Cardiac fibroblast (primary cell): Measurements from ENCODE around the gene TTLL11.

Experiments
- DNase-seq, 2 donors: peaks; one replicate each; pipeline versions ENCODE4 v3.0.0 to v3.0.0-alpha.2; 2010; ENCODE audit warnings: low read depth in 2 of 2
- H3K4me3 ChIP-seq, 2 donors: replicated peaks in 1 of 2; 1 replicate in 1 of 2; 2 replicates in 1 of 2; pipeline ENCODE4 v1.5.1; 2011; ENCODE audit warnings: low read depth in 2 of 2, low read length in 2 of 2, mild to moderate bottlenecking in 2 of 2, moderate library complexity in 1 of 2
- TF ChIP-seq, protein P1 (sequence below): IDR thresholded peaks from one replicate; pipeline ENCODE4 v1.5.1; 2011; ENCODE audit warnings: low read depth, mild to moderate bottlenecking, low read length, inconsistent platforms

Gene TTLL11

GRCh38 chr9:121921444-121921843, 171.7 kb downstream of the TTLL11 start:
- TF ChIP-seq, protein P1, sequence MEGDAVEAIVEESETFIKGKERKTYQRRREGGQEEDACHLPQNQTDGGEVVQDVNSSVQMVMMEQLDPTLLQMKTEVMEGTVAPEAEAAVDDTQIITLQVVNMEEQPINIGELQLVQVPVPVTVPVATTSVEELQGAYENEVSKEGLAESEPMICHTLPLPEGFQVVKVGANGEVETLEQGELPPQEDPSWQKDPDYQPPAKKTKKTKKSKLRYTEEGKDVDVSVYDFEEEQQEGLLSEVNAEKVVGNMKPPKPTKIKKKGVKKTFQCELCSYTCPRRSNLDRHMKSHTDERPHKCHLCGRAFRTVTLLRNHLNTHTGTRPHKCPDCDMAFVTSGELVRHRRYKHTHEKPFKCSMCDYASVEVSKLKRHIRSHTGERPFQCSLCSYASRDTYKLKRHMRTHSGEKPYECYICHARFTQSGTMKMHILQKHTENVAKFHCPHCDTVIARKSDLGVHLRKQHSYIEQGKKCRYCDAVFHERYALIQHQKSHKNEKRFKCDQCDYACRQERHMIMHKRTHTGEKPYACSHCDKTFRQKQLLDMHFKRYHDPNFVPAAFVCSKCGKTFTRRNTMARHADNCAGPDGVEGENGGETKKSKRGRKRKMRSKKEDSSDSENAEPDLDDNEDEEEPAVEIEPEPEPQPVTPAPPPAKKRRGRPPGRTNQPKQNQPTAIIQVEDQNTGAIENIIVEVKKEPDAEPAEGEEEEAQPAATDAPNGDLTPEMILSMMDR: no peak
- no peak for DNase-seq

GRCh38 chr9:121917375-121918335, 175.5 kb downstream of the TTLL11 start:
- TF ChIP-seq, protein P1: no peak
- H3K4me3 ChIP-seq: no peak overlapping the region
- no peak for DNase-seq

More at GRCh38 chr9:121921444-121921843, 171.7 kb downstream of the TTLL11 start:
- no peak overlapping the region for H3K4me3 ChIP-seq

GRCh38 chr9:121915304-121915625, 177.8 kb downstream of the TTLL11 start:
- DNase-seq: no peak
- H3K4me3 ChIP-seq: no peak overlapping the region
- TF ChIP-seq, protein P1: no peak

DNA sequence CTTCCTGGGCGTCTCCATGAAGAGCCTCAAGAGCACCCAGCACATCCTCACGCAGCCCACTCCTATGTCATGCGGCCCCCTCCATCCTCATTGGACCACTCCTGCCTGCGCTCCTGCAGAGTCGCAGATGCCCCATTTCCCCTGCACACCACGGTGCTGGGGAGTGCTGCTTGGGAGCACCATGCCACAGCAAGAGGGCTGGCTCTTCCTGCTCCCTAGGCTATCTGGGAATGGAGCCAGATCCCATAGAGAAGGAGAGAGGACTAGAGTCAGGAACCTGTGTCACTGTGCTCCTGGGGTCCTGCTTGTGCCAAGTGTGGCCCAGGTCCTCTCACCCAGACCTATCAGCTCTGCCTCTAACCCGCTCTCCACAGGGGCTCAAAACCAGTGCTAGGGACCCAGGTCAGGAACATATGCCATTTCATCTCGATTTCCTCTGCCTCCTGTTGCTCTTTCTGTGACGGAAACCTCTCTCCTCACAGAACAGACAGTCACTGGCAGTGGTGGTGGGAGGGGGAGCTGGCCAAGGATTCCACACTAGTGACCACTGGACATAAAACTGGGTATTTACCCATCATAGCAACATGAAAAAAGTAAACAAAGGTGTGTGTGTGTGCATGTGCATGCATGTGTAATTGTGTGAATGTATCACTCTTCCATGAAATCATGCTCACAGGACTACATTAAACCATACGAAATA, 178.4 kb downstream of the TTLL11 start:
- H3K4me3 ChIP-seq: no peak overlapping the region
- TF ChIP-seq, protein P1: no peak
- DNase-seq: no peak

- no peak for DNase-seq
- no peak overlapping the region for H3K4me3 ChIP-seq
- TF ChIP-seq, protein P1: no peak
Observed at GRCh38 chr9:121914017-121914595, 179.0 kb downstream of the TTLL11 start.

DNA sequence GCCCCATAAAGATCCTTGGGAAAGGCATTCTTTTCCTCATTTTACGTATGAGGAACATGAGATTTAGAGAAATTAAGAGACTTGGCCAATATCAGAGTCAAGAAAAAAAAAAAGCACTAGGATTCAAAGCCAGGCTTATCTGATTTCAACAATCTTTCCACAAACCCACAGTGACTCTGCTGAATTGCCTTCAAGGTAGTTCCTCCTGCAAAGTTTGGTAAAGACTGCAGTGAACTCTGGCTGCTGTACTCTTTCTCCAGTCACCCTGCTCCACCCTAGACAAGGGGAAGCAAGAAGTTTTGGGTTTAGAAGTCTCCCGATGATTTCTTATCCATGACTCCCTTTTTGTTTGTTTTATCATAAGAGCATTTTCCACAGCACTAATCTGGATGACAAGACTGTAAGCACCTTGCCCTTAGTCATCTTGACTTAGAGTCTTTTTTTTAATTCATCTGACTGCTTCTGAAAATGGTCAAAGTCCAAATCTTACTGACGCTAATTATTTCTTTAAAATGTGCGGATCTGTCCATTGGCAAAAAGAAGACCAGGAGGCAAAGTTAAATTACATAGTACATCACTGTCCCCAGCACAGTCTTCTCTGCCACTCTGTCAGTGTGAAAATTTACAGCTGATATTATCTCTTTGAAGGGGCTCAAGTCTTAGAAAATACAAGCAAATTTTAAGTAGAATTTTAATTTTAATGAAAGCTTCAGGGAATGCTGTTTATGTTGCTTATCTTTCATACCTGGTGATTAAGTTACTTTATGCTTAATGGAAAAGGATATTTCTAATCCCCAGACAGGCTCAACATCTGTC, 180.1 kb downstream of the TTLL11 start:
- no peak for DNase-seq
- TF ChIP-seq, protein P1: no peak
- no peak overlapping the region for H3K4me3 ChIP-seq
